ENCODE data around the gene DIP2A. TPM values are rescaled to one million over a fixed set of nuclear protein-coding genes. Genes with fewer than 3 reads are reported as not detected.

DIP2A gene
- total and polyA plus RNA-seq, 7 donors: 7.3 to 12.2 (median 11.0) TPM

DNA sequence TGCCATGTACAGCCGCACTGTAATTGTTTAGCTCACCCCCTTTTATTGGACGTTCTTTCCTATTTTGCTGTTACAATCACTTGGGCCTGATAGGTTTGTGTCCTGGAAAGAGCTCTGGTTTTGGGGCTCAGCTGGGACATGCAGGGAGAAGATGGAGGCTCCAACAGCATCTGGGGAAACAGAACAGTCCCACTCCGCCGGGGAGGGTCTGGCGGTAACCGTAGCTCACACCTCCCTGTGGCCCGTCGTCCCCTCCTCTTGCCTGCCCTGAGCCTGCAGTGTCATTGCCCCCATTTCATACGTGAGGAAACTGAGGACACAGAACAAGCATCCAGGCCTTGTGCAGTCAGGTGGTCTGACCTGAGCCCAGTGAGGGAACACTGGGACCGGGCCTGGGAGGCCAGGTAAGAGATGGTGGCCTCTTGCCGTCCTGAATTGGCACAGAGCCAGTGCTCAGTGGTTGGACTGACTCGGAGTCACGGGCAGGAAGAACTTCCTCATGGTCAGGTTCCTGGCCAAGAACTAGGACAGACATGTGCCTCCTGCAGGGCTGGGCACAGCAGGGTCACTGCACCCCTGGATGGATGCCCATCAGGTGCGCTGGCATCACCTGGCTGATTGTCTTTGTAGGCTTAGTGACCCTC, 104.4 kb downstream of the DIP2A start:
- Histone ChIP-seq H3K27ac (no peak overlapping the region), H3K4me1 (no peaks in the 10 kb centered on the region), H3K36me3 (ENCODE audit: insufficient read depth in 1 of 2, low read depth in 1 of 2) (peaks cover 0 to 99% of the 10 kb centered on the region in 2 donors), H3K9me3 (no peaks in the 10 kb centered on the region), H3K27me3 (ENCODE audit: insufficient read depth in 3 of 3, low read length in 2 of 3) (no peaks in the 10 kb centered on the region), H3K4me3 (no peak overlapping the region)
- DNase-seq (peak in 1 of 2 donors; percentile 60), ATAC-seq (no peak)
- WGBS, 3 donors: 84 to 91% (median 84%) methylated on average over 14 of the region's 14 CpGs
- TF ChIP-seq, protein P1, sequence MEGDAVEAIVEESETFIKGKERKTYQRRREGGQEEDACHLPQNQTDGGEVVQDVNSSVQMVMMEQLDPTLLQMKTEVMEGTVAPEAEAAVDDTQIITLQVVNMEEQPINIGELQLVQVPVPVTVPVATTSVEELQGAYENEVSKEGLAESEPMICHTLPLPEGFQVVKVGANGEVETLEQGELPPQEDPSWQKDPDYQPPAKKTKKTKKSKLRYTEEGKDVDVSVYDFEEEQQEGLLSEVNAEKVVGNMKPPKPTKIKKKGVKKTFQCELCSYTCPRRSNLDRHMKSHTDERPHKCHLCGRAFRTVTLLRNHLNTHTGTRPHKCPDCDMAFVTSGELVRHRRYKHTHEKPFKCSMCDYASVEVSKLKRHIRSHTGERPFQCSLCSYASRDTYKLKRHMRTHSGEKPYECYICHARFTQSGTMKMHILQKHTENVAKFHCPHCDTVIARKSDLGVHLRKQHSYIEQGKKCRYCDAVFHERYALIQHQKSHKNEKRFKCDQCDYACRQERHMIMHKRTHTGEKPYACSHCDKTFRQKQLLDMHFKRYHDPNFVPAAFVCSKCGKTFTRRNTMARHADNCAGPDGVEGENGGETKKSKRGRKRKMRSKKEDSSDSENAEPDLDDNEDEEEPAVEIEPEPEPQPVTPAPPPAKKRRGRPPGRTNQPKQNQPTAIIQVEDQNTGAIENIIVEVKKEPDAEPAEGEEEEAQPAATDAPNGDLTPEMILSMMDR (IDR thresholded peaks at IDR 0.05): no peak
- intact Hi-C loops (cut with DNase I): no loop called here

GRCh38 chr21:46564391-46564790, 105.7 kb downstream of the DIP2A start:
- no peaks in the 10 kb centered on the region for H3K27me3 ChIP-seq (ENCODE audit: insufficient read depth in 3 of 3, low read length in 2 of 3)
- no peak overlapping the region for H3K27ac ChIP-seq
- WGBS, 3 donors: 87 to 91% (median 89%) methylated on average over 10 of the region's 10 CpGs
- DNase-seq: no peak
- H3K4me3 ChIP-seq: no peak overlapping the region
- TF ChIP-seq, protein P1 (IDR thresholded peaks at IDR 0.05): no peak
- intact Hi-C loops (cut with DNase I): no loop called here
- peaks cover 0 to 96% of the 10 kb centered on the region in 2 donors for H3K36me3 ChIP-seq (ENCODE audit: insufficient read depth in 1 of 2, low read depth in 1 of 2)
- ATAC-seq: no peak
- no peaks in the 10 kb centered on the region for H3K9me3 ChIP-seq
- no peaks in the 10 kb centered on the region for H3K4me1 ChIP-seq

- 85 to 96% (median 94%) methylated on average over 15 of the region's 15 CpGs for WGBS, 3 donors
- intact Hi-C loops (cut with DNase I): no loop called here
- H3K4me1 ChIP-seq: no peaks in the 10 kb centered on the region
- H3K27ac ChIP-seq: no peak overlapping the region
- peaks cover 4 to 86% of the 10 kb centered on the region in 2 donors for H3K36me3 ChIP-seq (ENCODE audit: insufficient read depth in 1 of 2, low read depth in 1 of 2)
- H3K4me3 ChIP-seq: no peak overlapping the region
- H3K9me3 ChIP-seq: peaks cover 7% of the 10 kb centered on the region
- no peaks in the 10 kb centered on the region for H3K27me3 ChIP-seq (ENCODE audit: insufficient read depth in 3 of 3, low read length in 2 of 3)
- TF ChIP-seq, protein P1 (IDR thresholded peaks at IDR 0.05): no peak
- ATAC-seq (no peak), DNase-seq (no peak)
Observed at GRCh38 chr21:46567348-46567747, 108.7 kb downstream of the DIP2A start.

DNA sequence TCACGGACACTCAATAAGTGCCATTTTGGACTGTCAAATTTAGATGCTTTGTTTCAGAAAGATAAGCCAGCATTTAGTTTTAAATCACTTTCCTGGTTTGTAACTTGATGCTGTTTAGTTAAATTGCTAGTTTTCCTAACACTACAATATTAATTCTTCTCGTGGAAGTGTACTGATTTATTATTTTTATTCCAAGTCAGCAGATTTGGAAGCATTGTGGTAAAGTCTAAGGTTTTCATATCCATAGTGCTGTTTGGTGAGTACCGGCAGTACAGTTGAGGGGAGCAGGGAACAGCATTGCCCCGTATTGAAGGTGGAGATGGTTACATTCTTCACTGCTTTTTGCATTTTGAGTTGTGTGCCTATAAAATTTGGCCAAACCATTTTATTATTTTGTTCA, 109.9 kb downstream of the DIP2A start:
- ATAC-seq: no peak
- 90 to 93% (median 92%) methylated on average over 4 of the region's 4 CpGs for WGBS, 3 donors
- Histone ChIP-seq H3K9me3 (peaks cover 7% of the 10 kb centered on the region), H3K36me3 (ENCODE audit: insufficient read depth in 1 of 2, low read depth in 1 of 2) (peaks cover 4 to 85% of the 10 kb centered on the region in 2 donors), H3K4me3 (no peak overlapping the region), H3K4me1 (no peaks in the 10 kb centered on the region), H3K27ac (no peak overlapping the region), H3K27me3 (ENCODE audit: insufficient read depth in 3 of 3, low read length in 2 of 3) (no peaks in the 10 kb centered on the region)
- intact Hi-C loops (cut with DNase I): no loop called here
- TF ChIP-seq, protein P1 (IDR thresholded peaks at IDR 0.05): no peak
- DNase-seq: no peak

GRCh38 chr21:46569081-46569480, 110.4 kb downstream of the DIP2A start:
- peaks cover 7% of the 10 kb centered on the region for H3K9me3 ChIP-seq
- TF ChIP-seq, protein P1 (IDR thresholded peaks at IDR 0.05): no peak
- no peaks in the 10 kb centered on the region for H3K4me1 ChIP-seq
- DNase-seq (no peak), ATAC-seq (no peak)
- 86 to 95% (median 89%) methylated on average over 1 of the region's 1 CpG for WGBS, 3 donors
- no peak overlapping the region for H3K4me3 ChIP-seq
- H3K27ac ChIP-seq: no peak overlapping the region
- no peaks in the 10 kb centered on the region for H3K27me3 ChIP-seq (ENCODE audit: insufficient read depth in 3 of 3, low read length in 2 of 3)
- intact Hi-C loops (cut with DNase I): no loop called here
- H3K36me3 ChIP-seq (ENCODE audit: insufficient read depth in 1 of 2, low read depth in 1 of 2): peaks cover 4 to 80% of the 10 kb centered on the region in 2 donors
